GM18505 (cell line): Measurements from ENCODE around the gene FAM98A.

Experiments
- ATAC-seq: cut with Tn5 transposase; IDR thresholded peaks from one replicate; pipeline ENCODE4 v1.9.1; 2021; ENCODE audit not compliant: unreplicated experiment
- POLR2A ChIP-seq: IDR thresholded peaks from 4 replicates; pipeline ENCODE4 v1.6.1; 2011; ENCODE audit warnings: borderline replicate concordance; ENCODE audit not compliant: insufficient read depth, insufficient read length; ENCODE audit errors: extremely low read depth

Gene FAM98A

DNA sequence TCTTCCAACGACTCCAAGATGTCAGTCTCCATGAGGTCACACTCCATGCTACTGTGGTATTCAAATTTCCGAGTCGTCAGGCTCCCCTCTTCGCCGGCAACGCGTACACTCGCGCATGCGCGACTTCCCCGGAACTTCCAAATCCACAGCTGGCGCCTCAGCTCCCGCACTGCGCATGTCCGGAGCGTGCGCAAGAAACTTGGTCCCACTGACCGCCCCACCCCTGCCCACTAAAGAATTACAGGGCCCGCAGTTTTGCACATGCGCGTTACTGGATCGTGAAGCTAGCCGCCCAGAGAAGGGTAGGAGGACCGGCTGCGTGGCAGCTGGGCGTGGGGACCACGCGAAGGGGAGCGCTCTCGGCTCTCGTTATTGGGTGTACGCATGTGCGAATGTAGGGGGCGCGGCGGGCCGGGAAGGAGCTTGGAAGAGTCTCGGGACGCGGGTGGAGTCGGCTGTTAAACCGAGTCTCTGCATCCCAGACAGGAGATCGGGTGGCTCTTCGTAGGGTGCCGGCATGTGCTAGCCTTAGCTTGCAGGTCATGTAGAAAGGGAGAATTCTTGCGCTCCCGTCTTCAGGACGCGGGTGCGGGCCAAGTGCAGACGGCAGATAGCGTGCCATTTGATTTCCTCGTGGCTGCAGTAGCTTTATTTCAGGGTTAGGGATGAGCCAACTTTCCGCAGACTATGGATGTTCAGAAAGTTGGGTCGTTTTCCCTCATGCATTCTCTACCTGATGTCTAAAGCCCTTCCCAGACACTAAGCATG is at the start of gene FAM98A:
Gene FAM98A (minus strand): TSS at position 125 of the 768 bp plus-strand sequence. CDS start 78 bp downstream, at position 47.
- peak; percentile 80 for TF ChIP-seq POLR2A
- peak; percentile 94 for ATAC-seq

DNA sequence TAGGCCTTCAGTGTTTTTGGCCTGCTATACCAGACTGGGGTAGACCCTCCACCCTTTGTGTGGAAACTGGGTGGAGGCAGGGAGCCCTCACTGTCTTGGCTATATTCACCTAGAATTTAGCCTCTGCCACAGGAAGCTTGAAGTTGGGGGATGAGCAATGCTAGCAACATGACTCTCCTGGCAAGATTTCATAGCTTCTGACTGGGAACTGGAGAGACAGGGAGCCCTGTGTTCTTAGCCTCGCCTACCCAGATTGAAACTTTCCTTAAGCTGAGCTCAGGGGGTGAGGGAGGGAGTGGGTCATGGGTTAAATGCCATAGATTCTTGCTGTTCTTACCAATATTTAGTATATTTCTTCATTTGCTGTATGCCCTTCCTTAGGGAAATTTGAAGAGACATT is 46.8 kb upstream of the FAM98A start:
- no peak for TF ChIP-seq POLR2A
- ATAC-seq: no peak

DNA sequence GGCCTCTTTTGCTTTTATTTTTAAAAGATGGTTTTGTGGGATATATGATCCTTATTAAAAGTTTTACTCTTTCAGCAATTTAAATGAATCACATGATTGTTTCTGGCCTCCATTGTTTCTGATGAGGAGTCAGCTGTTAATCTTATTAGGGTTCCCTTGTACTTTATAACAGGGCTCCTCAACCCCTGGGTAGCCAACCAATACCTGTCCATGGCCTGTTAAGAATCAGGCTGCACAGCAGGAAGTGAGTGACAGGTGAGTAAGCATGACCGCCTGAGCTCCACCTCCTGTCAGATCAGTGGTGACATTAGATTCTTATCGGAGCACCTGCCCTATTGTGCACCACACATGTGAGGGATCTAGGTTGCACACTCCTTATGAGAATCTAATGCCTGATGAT is 45.1 kb upstream of the FAM98A start:
- no peak for TF ChIP-seq POLR2A

DNA sequence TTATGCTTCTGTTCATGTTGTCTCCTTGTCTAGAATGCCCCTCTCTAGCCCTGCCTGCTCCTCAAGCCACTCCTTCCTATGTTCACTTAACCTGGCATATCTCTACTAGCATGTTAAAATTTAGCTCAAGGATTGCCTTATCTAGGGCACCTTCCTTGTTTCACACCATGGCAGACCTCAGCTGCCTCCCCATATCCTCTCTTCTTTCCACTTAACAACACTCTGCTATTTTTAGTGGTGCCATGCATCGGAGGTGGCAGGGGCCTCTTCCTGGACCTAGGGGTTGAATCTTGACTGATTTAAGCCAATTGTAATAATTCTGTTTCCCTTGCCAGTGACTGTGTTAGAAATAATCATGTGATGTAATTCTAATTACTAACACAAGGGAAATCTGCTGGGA is 36.9 kb upstream of the FAM98A start:
- no peak for TF ChIP-seq POLR2A
- ATAC-seq: no peak

More for the DNA sequence above, 45.1 kb upstream of the FAM98A start:
- ATAC-seq: no peak

DNA sequence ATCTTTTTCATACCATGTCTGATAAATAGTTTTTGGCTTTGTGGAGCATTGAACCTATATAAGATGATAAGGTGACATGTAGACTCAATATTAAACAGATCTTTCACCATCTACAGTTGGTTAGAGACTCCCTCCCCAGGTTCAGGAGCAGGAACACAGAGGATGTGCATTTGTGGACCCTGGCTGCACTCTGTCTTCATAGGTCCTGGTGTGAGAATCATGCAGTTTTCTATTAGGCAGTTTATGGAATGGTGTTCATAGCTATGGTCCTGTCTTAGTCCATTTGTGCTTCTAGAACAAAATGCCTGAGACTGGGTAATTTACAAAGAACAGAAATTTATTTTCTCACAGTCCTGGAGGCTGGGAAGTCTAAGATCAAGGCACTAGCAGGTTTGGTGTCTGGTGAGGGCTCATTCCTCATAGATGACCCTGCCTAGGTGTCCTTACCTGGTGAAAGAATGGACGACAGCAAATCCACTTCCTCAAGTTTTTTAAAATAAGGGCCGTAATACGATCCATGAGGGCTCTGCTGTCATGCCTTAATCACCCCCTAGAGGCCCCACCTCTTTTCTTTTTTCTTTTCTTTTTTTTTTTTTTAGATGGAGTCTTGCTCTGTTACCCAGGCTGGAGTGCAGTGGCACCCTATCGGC is 35.3 kb upstream of the FAM98A start:
- no peak for ATAC-seq
- TF ChIP-seq POLR2A: no peak

DNA sequence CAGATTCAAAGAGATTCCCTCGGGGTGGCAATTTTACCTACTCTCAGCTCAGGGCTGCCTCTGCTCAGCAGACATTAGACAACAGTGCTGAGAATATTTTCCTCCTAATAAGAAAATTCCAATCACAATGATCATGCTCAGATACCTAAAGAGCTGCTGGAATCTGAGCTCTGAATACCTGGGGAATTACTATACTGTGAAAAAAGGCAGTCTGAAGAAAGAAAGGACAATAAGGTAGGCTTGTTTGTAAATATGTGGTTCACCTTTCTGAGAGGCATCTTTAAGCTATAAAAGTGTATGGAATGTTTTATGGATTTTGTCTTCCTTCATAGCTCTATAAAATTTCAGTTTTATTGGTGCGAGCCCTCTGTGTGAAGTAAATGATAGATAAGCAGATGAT is 34.2 kb upstream of the FAM98A start:
- no peak for TF ChIP-seq POLR2A
- no peak for ATAC-seq

DNA sequence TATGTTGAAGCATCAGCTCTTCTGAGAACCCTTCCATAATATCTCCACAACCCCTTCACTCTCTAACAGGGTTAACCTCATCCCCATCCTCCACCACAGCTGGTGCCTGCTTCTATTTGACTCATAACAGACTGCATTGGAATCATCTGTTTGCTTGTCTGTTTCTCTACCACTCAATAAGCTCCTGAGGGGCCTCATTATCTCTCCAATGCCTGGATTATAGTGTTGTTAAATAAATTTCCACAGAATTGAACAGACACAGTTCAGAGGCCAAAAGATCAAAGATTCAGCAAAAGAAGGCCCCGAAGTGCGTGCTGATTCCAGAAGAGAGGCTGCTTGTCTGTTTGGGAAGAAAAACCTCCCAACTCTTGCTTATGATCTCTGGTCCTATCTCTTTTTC is 33.7 kb upstream of the FAM98A start:
- no peak for TF ChIP-seq POLR2A
- ATAC-seq: no peak

DNA sequence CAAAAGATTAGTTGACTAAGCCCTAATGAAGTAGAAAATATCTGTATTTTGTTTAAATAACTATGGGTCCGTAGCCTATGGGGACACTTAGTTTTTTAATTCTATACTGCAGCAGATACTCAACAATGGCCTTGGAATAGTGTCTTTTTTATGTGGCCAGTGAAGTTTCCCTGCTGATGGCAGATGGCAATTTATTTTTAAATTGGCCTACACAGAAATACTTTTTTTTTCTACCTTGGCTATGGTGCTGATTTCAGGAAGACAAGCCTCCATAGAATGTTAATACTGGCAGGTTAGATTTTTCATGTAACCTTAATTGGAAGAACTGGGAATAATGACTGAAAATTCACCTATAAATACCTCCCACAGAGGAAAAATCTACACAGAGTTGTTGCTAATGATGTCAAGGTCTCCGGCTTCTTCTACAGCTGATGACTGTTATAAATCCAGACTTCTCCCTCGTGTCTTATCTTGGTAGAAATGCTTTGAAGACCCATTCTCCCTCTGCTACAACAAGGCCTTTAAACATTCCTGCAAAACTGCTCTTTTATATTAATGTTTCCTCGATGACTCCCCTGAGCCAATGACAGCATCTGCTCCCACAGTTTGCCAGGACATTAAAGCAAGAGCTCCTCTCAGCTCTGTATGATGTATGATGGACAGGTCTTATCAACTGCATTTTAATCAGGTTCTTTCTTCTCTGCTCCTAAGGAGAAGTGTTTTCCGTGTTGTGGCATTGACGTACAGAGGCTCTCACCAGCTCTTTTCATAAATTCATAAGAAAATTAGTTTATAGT is 29.1 kb upstream of the FAM98A start:
- TF ChIP-seq POLR2A: no peak
- ATAC-seq: no peak

DNA sequence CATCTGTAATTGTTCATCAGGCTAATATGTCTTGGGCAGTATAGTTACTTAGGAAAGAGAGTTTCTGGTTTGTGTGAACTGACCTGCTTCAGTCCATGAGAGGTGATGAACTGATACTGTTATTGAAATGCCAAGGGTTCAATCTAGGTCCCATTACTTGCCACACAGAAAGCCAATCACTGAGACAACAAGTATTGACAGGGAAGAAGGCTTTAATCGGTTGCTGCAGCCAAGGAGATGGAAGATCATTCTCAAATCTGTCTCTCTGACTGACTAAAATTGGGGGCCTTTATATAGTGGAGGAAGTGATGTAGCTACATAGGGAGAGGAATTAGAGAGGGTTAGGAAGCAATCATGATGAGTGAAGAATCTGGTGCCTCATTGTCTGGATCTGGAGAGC is 19.9 kb upstream of the FAM98A start:
- TF ChIP-seq POLR2A: no peak
- ATAC-seq: no peak

DNA sequence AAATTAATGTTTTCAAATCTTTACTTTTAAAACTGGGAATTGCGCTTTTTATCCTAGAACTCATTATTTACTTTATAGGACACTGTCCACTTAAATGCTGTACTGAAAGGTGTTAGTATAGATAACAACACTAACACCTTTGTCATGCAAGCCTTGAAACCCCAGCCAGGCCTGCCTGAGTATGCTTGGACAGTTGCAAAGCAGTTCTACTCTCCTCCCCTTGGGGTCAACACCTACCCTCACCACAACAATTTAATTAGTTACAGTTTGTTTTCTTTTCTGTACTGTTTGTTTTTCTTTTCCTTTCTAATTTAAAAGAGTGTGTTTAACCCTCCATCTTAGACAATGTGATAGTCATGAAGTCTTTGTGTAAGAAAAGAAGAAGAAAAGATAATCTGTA is 18.9 kb upstream of the FAM98A start:
- no peak for ATAC-seq
- no peak for TF ChIP-seq POLR2A

DNA sequence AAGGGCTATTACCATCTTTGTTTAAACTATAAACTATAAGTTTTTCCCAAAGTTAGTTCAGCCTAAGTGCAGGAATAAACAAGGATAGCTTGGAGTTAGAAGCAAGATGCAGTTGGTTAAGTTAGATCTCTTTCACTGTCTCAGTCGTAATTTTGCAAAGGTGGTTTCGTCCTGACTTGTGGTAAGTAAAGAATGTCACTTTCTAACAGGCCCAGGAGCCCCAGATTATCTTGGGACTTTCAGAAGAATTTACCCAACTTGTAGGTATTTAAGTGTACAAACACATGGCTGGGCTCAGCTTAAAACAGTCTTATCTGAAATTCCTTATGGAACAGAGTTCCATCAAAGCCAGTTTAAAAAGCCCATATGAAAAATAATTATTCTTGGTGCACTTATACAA is 18.3 kb upstream of the FAM98A start:
- ATAC-seq: no peak
- no peak for TF ChIP-seq POLR2A

DNA sequence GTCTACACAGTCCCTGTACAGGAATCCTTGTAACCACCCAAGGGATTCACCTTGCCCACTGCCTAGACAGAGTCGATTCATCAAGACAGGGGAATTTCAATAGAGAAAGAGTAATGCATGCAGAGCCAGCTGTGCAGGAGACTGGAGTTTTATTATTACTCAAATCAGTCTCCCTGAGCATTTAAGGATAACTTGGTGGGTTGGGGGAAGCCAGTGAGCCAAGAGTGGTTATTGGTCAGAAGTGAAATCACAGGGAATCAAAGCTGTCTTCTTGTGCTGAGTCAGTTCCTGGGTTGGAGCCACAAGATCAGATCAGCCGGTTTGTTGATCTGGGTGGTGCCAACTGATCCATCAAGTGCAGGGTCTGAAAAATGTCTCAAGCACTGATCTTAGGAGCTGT is 17.8 kb upstream of the FAM98A start:
- no peak for TF ChIP-seq POLR2A
- ATAC-seq: no peak

DNA sequence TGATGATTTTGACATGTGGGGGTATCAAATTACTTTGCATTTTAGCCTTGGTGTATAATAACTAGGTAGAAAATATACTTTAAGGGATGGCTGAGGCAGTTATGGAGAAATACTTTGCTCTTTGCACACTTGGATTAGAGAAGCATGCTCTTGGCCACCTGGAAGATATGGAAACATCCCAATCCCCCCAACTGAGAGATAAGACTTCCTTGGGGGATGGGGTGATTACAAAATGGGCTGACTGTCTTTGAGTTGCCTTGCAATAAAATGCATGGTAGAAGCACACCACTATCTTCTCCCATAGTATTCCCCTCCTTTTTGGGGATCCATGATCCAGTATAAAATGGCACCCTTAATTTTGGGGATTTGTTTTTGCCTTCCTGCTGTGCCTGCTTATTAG is 15.1 kb upstream of the FAM98A start:
- no peak for TF ChIP-seq POLR2A
- ATAC-seq: no peak

DNA sequence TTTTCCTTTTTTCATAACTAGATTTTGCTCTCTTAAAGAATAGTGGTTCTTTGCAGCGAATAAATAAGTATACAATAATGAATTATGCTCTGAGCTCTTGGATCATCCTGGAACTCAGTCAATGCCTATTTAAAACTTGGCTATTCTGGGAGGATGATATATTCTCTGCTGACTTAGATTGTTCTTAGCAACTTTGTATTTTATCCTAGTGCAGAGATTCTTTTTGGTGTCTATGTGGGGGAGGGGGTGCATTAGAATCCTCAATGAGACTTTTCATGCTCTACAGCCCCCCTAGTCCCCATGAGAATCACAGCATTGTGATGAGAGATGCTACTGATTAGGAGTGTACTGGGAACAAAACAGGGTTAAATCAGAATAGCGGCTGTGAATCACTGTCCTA is 8.8 kb upstream of the FAM98A start:
- ATAC-seq: no peak
- TF ChIP-seq POLR2A: no peak

DNA sequence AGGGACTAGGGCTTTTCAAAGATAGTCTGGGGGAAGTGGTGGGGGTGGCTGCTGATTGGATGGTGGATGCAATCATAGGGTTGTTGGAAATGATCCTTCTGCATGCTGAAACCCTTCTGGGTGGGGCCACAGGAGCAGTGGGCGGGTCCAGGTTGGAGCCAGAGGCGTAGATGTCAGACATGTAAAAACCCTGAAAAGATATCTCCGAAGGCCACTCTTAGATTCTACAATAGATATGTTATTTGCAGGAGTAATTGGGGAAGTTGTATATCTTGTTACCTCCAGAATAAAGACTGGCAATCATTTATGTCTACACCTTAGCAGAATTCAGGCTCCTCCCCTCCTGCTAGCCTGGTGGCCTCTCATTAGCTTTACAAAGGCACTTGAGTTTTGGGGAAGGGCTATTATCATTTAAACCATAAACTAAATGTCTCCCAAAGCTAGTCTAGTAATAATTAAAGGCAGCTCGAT is 8.2 kb upstream of the FAM98A start:
- TF ChIP-seq POLR2A: no peak
- ATAC-seq: no peak
